IPS-NIHi7 (cell line): Measurements from ENCODE around the gene DNAJC7.
"Not testable (repeated sequence)": the region's sequence is repeated elsewhere in the genome, so short reads cannot be mapped to it uniquely, and the experiment has no call there.

Source experiments
- DNase-seq: peaks from one replicate; pipeline ENCODE4 v3.0.0; 2012; ENCODE audit warnings: mixed read lengths; ENCODE audit errors: extremely low spot score

DNAJC7 gene

DNA sequence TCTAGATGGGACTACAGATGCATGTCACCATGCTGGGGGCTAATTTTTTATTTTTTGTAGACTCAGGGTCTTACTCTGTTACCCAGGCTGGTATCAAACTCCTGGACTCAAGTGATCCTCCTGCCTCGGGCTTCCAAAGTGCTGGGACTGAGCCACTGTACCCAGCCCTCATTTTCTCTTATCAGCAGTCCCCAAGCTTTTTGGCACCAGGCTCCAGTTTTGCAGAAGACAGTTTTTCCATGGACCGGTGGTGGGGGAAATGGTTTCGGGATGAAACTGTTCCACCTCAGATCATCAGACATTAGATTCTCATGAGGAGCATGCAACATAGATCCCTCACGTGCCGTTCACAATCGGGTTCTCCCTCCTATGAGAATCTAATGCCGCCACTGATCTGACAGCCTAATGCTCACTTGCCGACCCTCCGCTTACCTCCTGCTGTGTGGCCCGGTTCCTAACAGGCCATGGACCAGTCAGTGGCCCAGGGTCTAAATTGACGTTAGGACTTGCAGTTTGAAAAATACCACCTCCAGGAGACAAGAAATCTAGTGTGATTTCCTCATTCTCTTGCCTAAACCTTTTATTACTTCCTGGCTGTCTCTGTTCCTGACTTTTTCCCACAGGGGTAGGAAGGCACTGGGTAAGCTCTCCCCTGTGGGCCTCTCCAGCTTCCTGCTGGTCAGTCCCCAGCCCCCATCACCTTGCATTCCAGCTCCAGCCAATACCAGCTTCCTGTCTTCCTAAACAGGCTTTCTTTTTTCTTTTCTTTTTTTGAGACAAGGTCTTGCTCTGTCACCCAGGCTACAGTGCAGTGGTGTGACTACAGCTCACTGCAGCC is 60.0 kb downstream of the DNAJC7 start:
- peak; percentile 58 for DNase-seq

- no peak for DNase-seq
Observed at GRCh38 chr17:41956522-41956921, 60.7 kb downstream of the DNAJC7 start.

DNA sequence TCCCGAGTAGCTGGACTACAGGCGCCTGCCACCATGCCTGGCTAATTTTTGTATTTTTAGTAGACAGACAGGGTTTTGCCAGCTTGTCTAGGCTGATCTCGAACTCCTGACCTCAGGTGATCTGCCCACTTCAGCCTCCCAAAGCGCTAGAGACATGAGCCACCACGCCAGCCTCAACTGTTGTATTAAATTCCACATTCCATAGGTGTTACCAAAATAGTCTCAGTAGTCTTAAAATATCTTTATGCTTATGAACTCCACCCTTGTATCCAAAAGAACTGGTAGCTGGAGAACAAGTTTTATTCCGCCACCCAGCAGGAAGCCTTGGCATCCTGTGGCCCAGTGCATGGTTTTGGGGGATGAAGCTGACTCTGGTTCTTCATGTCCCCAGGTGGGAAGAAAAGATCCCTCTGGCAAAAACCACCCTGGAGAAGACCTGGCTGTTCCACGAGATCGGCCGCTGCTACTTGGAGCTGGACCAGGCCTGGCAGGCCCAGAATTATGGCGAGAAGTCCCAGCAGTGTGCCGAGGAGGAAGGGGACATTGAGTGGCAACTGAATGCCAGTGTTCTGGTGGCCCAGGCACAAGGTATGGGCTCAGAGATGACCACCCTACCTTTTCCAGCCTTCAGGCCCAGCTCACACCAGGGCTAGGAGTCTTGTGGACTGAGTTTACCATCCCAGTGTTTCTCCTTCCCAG is 68.3 kb downstream of the DNAJC7 start:
- no peak for DNase-seq

DNA sequence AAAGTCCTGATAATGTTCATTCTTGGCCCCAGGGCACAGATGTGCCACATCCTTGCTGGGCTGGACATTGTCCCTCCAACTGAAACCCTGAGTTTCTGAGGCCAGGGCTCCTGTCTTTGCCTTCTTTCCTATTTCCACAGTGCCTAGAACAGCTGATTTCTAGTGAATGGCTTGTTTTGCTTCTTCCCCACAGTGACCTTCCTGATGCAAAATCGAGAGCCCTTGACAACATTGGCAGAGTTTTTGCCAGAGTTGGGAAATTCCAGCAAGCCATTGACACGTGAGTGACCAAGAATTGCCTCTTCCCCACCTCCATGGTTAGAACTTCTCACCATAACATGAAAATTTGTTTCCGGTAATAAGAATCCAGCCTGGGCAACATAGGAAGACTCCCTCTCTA is 72.3 kb downstream of the DNAJC7 start:
- DNase-seq, result no peak

DNA sequence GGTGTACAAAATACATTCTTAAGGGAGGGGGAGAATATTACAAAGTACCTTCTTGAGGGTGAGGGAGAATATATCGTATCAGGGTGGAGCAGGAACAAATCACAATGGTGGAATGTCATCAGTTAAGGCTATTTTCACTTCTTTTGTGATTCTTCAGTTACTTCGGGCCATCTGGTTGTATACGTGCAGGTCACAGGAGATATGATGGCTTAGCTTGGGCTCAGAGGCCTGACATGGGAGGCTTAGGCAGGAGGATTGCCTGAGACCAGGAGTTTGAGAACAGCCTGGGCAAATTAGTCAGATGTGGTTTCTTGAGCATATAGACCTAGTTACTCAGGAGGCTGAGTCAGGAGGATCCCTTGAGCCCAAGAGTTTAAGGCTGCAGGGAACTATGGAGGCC is 73.7 kb downstream of the DNAJC7 start:
- no peak for DNase-seq

DNA sequence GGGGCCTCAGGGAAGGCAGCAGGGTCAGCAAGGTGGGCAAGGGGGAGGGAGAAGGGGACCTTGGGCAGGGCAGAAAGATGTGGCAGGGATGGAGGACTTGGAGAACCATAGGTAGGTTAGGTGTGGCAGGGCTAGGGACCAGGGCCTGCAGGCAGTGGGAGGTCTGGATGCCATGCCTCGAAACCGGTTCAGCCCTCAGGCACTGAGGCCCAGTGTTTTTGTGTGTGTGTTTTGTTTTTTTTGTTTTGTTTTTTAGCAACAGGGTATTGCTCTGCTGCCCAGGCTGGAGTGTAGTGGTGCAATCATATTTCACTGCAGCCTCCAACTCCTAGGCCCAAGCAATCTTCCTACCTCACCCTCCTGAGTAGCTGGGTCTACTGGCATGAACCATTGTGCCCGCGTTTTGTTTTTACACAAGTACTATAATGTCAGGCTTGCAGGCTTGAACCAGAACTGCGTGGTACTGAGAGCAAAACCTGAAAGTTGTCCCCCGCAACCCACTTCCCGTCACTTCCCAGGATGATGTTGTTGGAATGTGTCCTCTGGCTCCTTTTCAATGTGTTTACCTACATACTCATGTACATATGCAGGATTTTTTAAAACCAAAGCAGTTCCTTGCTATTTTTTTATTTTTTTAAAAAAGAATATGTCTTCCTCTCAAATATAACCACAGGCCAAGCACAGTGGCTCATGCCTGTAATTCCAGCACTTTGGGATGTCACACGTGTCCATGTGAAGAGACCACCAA is 74.4 kb downstream of the DNAJC7 start:
- no peak for DNase-seq

GRCh38 chr17:41941168-41941567 is 76.1 kb downstream of the DNAJC7 start:
- no peak for DNase-seq

GRCh38 chr17:41939693-41940090 is 77.5 kb downstream of the DNAJC7 start:
- DNase-seq, result no peak

- no peak for DNase-seq
Observed at GRCh38 chr17:41939044-41939692, 78.1 kb downstream of the DNAJC7 start.

DNA sequence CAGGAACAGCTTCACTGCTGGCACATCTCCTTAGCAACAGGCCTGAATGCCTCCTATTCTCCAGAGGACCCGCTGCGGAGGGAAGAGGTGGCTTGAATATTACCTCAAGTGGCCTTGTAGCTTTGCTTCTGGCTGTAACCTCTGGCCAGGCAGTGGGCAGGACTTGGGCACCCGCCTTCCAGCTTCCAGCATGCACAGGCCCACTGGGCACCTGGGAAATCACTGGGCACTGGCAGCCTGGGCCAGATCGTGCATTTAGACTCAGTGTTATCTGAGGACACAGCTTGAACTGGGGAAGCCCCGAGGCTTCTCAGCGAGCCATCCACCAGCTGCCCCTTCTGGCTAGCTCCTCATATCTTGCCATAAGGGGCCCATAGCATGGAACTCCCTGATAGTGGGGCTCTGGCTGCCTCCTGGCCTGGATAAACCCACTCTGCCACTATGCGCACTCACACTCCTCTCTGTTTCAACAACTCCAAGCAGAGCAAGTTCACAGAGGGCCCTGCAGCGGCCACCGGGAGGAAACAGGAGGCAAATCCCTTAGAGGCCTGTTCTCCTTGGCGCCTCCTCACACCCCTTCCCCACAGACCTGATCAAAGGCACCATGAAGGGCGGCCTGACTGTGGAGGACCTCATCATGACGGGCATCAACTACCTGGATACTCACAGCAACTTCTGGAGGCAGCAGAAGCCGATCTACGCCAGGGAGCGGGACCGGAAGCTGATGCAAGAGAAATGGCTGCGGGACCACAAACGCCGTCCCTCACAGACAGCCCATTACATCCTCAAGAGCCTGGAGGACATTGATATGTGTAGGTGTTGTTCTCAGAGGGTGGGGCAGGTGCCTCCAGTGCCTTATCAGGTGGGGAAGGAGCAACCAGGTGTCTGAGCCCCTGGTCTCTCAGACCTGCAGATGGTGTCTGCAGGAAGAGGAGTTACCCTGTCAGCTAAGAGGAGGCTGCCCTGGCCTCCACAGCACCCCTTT is 79.0 kb downstream of the DNAJC7 start:
- DNase-seq, result no peak

- no peak for DNase-seq
Observed at GRCh38 chr17:41935641-41936040, 81.6 kb downstream of the DNAJC7 start.

DNA sequence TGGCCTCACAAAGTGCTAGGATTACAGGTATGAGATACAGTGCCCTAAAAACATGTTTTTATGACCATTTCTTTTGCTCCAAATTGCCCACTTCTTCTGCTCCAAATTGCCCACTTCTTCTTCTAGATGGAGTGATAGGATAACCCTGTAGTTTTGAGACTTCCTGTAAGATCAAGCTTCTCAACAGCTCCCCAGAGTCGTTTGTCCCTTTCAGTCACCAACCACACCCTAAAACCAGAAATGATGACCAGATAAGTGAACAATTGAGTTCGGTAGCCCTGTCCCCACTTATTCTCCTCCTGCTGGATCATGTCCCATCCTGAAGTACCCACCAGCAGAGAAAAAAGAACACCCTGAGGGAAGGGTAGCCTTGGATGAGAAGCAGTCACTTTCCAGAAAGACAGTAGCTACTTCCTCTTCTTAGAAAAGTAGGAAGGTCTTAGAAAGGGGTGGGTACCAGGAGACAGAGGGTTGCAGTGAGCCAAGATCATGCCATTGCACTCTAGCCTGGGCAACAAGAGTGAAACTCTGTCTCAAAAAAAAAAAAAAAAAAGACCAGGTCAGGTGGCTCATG is 84.3 kb downstream of the DNAJC7 start:
- no peak for DNase-seq

DNA sequence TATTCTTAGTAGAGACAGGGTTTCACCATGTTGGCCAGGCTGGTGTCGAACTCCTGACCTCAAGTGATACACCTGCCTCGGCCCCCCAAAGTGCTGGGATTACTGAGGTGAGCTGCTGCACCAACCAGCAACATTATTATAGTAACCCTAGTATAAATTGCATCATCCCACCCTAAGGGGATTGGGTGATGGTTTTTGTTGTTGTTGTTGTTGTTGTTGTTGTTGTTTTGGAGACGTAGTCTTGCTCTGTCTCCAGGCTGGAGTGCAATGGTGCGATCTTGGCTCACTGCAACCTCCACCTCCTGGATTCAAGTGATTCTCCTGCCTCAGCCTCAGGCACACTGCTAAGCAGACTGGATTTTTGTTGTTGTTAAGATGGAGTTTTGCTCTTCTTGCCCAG is 85.5 kb downstream of the DNAJC7 start:
- DNase-seq, result not testable (repeated sequence)

GRCh38 chr17:41930833-41931156 is 86.4 kb downstream of the DNAJC7 start:
- DNase-seq, result not testable (repeated sequence)

DNA sequence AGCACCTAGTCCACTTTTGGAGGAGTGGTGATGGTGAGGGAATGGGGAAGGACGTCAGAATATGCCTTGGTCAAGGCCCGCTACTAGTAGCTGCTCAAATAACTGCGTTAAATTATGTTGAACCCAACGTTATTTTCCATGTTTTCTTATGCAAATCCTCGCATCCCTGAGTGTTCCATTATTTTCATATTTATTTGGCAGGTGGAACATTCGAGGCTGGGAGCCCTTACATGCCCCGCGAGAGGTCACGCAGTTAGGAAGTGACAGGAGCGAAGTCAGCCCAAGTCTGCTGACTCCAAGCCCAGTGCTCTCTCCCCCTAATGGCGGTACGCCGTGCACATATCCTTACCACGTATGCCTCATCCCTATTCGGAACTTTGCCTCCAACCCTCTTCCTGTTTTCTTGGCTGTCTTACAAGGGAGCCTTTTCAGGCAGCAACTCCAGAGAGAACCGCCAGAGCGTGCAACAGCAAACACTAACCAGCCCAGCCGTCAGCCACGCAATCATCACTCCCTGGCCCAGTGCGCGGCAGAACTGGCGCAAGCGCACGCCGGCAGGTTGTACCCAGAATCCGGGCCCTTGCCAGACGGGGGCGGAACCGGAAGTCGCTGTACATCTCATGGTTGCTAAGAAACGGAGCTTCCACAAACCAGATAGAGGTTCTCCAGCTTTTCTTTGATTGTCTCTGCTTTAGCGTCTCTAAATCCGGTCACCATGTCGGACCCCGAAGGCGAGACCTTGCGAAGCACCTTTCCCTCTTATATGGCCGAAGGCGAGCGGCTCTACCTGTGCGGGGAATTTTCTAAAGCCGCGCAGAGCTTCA is 87.0 kb downstream of the DNAJC7 start, which contains the start of gene ODAD4:
Gene ODAD4 (plus strand): TSS at position 609 of the 824 bp plus-strand sequence. CDS start 107 bp downstream, at position 716.
- peak; percentile 98 for DNase-seq

GRCh38 chr17:41928693-41929251 is 88.5 kb downstream of the DNAJC7 start:
- no peak for DNase-seq
